ENCODE results near the gene IRF2BP1.
"Not testable (repeated sequence)": the region's sequence is repeated elsewhere in the genome, so short reads cannot be mapped to it uniquely, and the experiment has no call there.

IRF2BP1 gene

GRCh38 chr19:45901912-45902650 lies 16.1 kb upstream of the IRF2BP1 start, which contains the start of gene MYPOP:
TSS of gene MYPOP (minus strand) at chr19:45902613. CDS start at chr19:45901773, 840 bp downstream.
- peak in 1 of 2 experiments; percentile 48 for DNase-seq

GRCh38 chr19:45901432-45901911 lies 15.5 kb upstream of the IRF2BP1 start:
- peak; percentile 49 to 59 for DNase-seq

GRCh38 chr19:45900738-45901431 lies 14.9 kb upstream of the IRF2BP1 start:
- DNase-seq: no peak

- no peak for DNase-seq
Measured at GRCh38 chr19:45899919-45900589, 14.1 kb upstream of the IRF2BP1 start.

- DNase-seq: no peak
Measured at GRCh38 chr19:45899253-45899652, 13.3 kb upstream of the IRF2BP1 start.

- no peak for DNase-seq
Measured at GRCh38 chr19:45897261-45897812, 11.4 kb upstream of the IRF2BP1 start.

GRCh38 chr19:45895983-45896599 lies 10.2 kb upstream of the IRF2BP1 start:
- not testable (repeated sequence) for DNase-seq

GRCh38 chr19:45895519-45895972 lies 9.6 kb upstream of the IRF2BP1 start:
- no peak for DNase-seq

GRCh38 chr19:45890877-45891276 lies 4.9 kb upstream of the IRF2BP1 start:
- DNase-seq: no peak

GRCh38 chr19:45889210-45889885 lies 3.4 kb upstream of the IRF2BP1 start:
- DNase-seq: no peak

GRCh38 chr19:45887200-45887710 lies 1.3 kb upstream of the IRF2BP1 start:
- peak in 1 of 2 experiments; percentile 38 for DNase-seq

- peak; percentile 93 to 94 for DNase-seq
Measured at GRCh38 chr19:45886427-45887199, 672 bp upstream of the IRF2BP1 start.

- DNase-seq: peak in 1 of 2 experiments; percentile 62
Measured at GRCh38 chr19:45884682-45885555, 1.0 kb downstream of the IRF2BP1 start.

GRCh38 chr19:45883881-45884681 lies 1.9 kb downstream of the IRF2BP1 start:
- peak in 1 of 2 experiments; percentile 32 for DNase-seq

- DNase-seq: no peak
Measured at GRCh38 chr19:45883586-45883880, 2.4 kb downstream of the IRF2BP1 start.

- DNase-seq: peak; percentile 95
Measured at GRCh38 chr19:45882652-45883585, 3.0 kb downstream of the IRF2BP1 start.

- DNase-seq: no peak
Measured at GRCh38 chr19:45881909-45882528, 3.9 kb downstream of the IRF2BP1 start.
